Esophagus squamous epithelium (tissue), 5 donors: Measurements from ENCODE around the gene FGGY. TPM values are rescaled to one million over a fixed set of nuclear protein-coding genes. Genes with fewer than 3 reads are reported as not detected.
"Not testable (repeated sequence)": the region's sequence is repeated elsewhere in the genome, so short reads cannot be mapped to it uniquely, and the experiment has no call there.

Experiments used
- DNase-seq: peaks from one replicate; lab custom pipeline; 2025; lab: John Stamatoyannopoulos, UW
- H3K27ac ChIP-seq, 4 donors: fragments of 200-600 bp; sonication (generic); one replicate each; pipeline ENCODE4 v1.5.1; 2016 to 2019; ENCODE audit warnings: mild to moderate bottlenecking in 1 of 4
- H3K27me3 ChIP-seq, 4 donors: fragments of 200-600 bp; sonication (generic); 1 replicate in 3 of 4; 2 replicates in 1 of 4; pipeline versions ENCODE4 v1.5.1 to v1.6.0; 2017 to 2021; ENCODE audit warnings: antibody characterized with exemption in 1 of 4
- H3K36me3 ChIP-seq, 3 donors: fragments of 200-600 bp; sonication (generic); one replicate each; pipeline ENCODE4 v1.5.1; 2016 to 2019
- H3K4me1 ChIP-seq, 3 donors: fragments of 200-600 bp; sonication (generic); one replicate each; pipeline ENCODE4 v1.5.1; 2017 to 2019
- H3K4me3 ChIP-seq, 4 donors: fragments of 200-600 bp; sonication (generic); 1 replicate in 3 of 4; 2 replicates in 1 of 4; pipeline ENCODE4 v1.5.1; 2016 to 2019; ENCODE audit warnings: mild to moderate bottlenecking in 2 of 4, moderate library complexity in 1 of 4
- H3K9me3 ChIP-seq, 3 donors: fragments of 200-600 bp; sonication (generic); one replicate each; pipeline ENCODE4 v1.5.1; 2016 to 2019
- POLR2A ChIP-seq, 4 donors: fragments of 450-650 bp; IDR thresholded peaks; one replicate each; pipeline ENCODE4 v1.6.1; 2017; ENCODE audit warnings: antibody characterized with exemption in 4 of 4, mild to moderate bottlenecking in 4 of 4, moderate library complexity in 3 of 4
- WGBS, 2 donors: methylation state at CpG; one replicate each; pipeline ENCODE4 v1.1.5; 2018; 5-methylcytosine and 5-hydroxymethylcytosine counted together
- intact Hi-C: fragments of 100-400 bp; cut with DNase I; formaldehyde crosslinking; loops from one replicate; pipeline ENCODE4 v1.15.0; 2022
- total RNA-seq, 4 donors: library from RNA; depleted of rRNA; stranded (reverse); fragments of >200 nt; gene quantifications; one replicate each; pipeline ENCODE4 v1.1.0, GENCODE V29; 2016
- TF ChIP-seq, protein P1 (sequence below), 6 experiments: fragments of 450-650 bp in 4 of 6; fragments of 200-600 bp in 2 of 6; sonication (generic) in 2 of 6; IDR thresholded peaks; one replicate each; pipeline ENCODE4 v1.5.1; 2016 to 2019; ENCODE audit warnings: antibody characterized with exemption in 6 of 6, mild to moderate bottlenecking in 4 of 6, moderate library complexity in 4 of 6
- donor health status: DM: yes; HTN: yes; CAD: no.

Gene FGGY
- total RNA-seq, 4 donors from 2014 or later: 6.0 to 18.1 (median 9.3) TPM

DNA sequence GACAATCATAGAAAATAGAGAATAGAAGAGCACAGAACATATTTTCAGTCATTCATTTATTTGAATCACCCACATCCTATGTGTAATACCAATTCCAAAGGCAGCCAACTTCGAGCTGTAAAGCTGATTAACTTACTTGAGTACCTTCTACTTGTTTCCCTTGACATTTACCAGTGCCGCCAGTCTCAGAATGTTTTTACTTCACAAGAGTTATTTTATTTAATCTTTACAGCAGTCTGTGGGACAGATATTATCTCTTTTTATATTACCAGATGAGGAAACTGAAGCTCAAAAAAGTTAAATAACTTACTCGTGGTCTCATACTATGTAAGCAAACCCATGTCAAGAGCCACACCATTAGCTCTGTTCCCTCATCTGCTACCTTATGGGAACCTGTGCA, 56.6 kb downstream of the FGGY start:
- no peak for DNase-seq
- intact Hi-C loops: no loop called here
- no peaks in the 10 kb centered on the region for H3K27me3 ChIP-seq
- no peak overlapping the region for H3K4me3 ChIP-seq
- no peak for TF ChIP-seq POLR2A (IDR thresholded peaks at IDR 0.05)
- TF ChIP-seq, protein P1, sequence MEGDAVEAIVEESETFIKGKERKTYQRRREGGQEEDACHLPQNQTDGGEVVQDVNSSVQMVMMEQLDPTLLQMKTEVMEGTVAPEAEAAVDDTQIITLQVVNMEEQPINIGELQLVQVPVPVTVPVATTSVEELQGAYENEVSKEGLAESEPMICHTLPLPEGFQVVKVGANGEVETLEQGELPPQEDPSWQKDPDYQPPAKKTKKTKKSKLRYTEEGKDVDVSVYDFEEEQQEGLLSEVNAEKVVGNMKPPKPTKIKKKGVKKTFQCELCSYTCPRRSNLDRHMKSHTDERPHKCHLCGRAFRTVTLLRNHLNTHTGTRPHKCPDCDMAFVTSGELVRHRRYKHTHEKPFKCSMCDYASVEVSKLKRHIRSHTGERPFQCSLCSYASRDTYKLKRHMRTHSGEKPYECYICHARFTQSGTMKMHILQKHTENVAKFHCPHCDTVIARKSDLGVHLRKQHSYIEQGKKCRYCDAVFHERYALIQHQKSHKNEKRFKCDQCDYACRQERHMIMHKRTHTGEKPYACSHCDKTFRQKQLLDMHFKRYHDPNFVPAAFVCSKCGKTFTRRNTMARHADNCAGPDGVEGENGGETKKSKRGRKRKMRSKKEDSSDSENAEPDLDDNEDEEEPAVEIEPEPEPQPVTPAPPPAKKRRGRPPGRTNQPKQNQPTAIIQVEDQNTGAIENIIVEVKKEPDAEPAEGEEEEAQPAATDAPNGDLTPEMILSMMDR (IDR thresholded peaks at IDR 0.05): no peak
- no peaks in the 10 kb centered on the region for H3K36me3 ChIP-seq
- H3K9me3 ChIP-seq: no peaks in the 10 kb centered on the region
- 86 to 89% methylated on average over 3 of the region's 3 CpGs for WGBS, 2 donors
- H3K4me1 ChIP-seq: peaks cover 0 to 11% (median 0%) of the 10 kb centered on the region in 3 donors
- H3K27ac ChIP-seq: no peak overlapping the region

DNA sequence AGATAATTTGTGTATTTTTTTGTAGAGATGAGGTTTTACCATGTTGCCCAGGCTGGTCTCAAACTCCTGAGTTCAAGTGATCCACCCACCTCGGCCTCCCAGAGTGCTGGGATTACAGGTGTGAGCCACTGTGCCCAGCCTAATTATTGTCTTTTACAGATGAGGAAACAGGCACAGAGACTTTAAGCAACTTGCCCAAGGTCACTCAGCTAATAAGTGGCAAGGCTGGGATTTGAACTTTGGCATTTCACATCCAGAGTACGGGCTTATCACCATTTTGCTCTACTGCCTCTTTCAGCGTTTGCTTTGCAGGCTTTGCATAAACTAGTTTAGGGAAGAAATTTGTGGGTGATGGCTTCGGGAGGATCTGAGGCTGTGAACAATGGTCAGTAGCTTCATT, 57.3 kb downstream of the FGGY start:
- H3K4me3 ChIP-seq, H3K27ac ChIP-seq, H3K27me3 ChIP-seq, H3K36me3 ChIP-seq, intact Hi-C loops, DNase-seq, H3K9me3 ChIP-seq: not testable (repeated sequence)
- H3K4me1 ChIP-seq: peaks cover 0 to 11% (median 0%) of the 10 kb centered on the region in 3 donors
- WGBS, 2 donors: 94 to 100% methylated on average over 2 to 4 of the region's 4 CpGs

DNA sequence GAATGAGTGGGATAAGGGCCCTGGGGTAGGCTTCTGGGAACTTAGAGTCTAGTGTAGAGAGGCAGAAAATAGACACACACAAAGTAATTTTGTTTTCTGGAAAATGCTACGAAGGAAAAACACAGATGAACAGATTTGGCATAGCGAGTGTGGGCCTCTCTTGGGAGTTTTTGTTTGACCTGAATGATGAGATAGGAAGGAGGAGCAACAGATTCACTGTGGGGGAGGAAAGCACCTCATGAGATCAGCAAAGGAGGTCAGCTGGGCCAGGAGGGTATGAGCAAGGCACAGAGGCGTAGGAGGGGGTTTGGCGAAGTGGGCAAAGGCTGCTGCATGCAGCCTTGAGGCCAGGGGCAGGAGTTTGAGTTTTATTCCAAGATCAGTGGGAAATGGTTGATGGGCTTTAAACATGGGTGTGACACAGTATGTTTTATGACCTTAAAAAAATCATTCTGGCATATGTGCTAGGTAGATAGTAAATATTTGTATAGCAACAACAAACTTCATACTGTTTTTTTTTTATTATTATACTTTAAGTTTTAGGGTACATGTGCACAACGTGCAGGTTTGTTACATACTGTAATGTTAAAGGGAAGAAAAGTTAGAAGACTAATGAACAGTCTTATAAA, 57.9 kb downstream of the FGGY start:
- Histone ChIP-seq H3K27me3 (no peaks in the 10 kb centered on the region), H3K4me1 (peaks cover 0 to 14% (median 0%) of the 10 kb centered on the region in 3 donors), H3K36me3 (no peaks in the 10 kb centered on the region), H3K4me3 (no peak overlapping the region), H3K27ac (peak overlapping the region in 1 of 4 donors; percentile 7), H3K9me3 (no peaks in the 10 kb centered on the region)
- no peak for DNase-seq
- TF ChIP-seq, protein P1 (IDR thresholded peaks at IDR 0.05): no peak
- TF ChIP-seq POLR2A (IDR thresholded peaks at IDR 0.05): no peak
- WGBS, 2 donors: 71 to 79% methylated on average over 5 of the region's 5 CpGs
- intact Hi-C loops: no loop called here

DNA sequence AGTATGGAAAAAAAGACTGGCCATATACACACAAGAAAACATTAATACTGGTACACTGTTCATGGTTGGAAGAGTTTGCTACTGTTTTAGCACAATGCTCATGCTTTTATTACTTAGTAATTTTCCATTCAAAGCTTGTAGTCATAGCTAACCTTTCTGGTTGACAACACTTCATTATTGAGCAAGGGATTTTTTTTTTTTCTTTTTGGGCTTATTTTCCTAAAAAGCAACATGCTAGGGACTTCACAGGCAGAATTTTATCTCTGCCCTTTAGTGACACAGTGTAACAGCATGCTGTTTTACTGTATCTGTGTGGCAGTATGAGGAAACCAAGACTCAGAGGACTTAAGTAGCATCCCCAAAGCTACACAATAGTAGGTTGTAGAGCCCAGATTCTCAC, 58.5 kb downstream of the FGGY start:
- DNase-seq: no peak

DNA sequence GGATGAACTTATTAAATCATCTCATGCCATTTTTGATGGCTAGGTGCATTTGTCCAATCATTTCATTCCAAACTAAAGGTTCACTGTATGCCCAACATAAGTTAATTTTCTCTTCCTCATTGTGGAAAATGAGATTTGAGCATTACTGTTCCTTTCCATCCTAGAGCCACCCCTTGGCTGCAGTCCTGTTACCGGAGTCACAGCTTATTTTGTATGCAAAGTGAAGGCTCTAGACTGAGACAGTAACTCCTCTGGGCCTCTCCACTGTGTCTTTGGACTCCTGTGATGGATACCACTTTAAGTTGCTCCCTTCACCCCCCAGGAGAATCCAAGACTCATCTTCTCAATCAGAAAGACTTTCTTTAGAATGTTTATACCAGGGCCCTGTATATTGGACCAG, 59.7 kb downstream of the FGGY start:
- intact Hi-C loops: no loop called here
- no peaks in the 10 kb centered on the region for H3K9me3 ChIP-seq
- H3K4me1 ChIP-seq: peaks cover 0 to 23% (median 0%) of the 10 kb centered on the region in 3 donors
- DNase-seq: no peak
- TF ChIP-seq, protein P1 (IDR thresholded peaks at IDR 0.05): no peak
- no peak for TF ChIP-seq POLR2A (IDR thresholded peaks at IDR 0.05)
- H3K27me3 ChIP-seq: no peaks in the 10 kb centered on the region
- 67 to 100% methylated on average over 1 of the region's 1 CpG for WGBS, 2 donors
- no peaks in the 10 kb centered on the region for H3K36me3 ChIP-seq
- no peak overlapping the region for H3K27ac ChIP-seq
- H3K4me3 ChIP-seq: no peak overlapping the region

More for the DNA sequence above, 58.5 kb downstream of the FGGY start:
- no peaks in the 10 kb centered on the region for H3K9me3 ChIP-seq
- H3K4me3 ChIP-seq: no peak overlapping the region
- H3K4me1 ChIP-seq: peaks cover 0 to 19% (median 0%) of the 10 kb centered on the region in 3 donors
- no peaks in the 10 kb centered on the region for H3K36me3 ChIP-seq
- no peaks in the 10 kb centered on the region for H3K27me3 ChIP-seq
- TF ChIP-seq POLR2A (IDR thresholded peaks at IDR 0.05): no peak
- TF ChIP-seq, protein P1 (IDR thresholded peaks at IDR 0.05): no peak
- intact Hi-C loops: no loop called here
- H3K27ac ChIP-seq: no peak overlapping the region
